T-helper 1 cell treated with Interleukin-12 subunit alpha and Interleukin-12 subunit beta and Interleukin-4 antibody, amounts not matched to agents 30 μg/mL and 1 μg/mL, for 36 hours (primary cell): ENCODE measurements around the gene MGST2.
A peak's percentile ranks its signal among the peaks of the same experiment; 100 is the strongest.

ENCODE experiments used
- H3K27ac Mint-ChIP-seq: one replicate; pipeline ENCODE4 v1.8.0; 2021; ENCODE audit warnings: mild to moderate bottlenecking, mixed read lengths
- H3K27me3 Mint-ChIP-seq: one replicate; pipeline ENCODE4 v1.8.0; 2021; ENCODE audit warnings: low read depth, mixed read lengths
- H3K36me3 Mint-ChIP-seq: one replicate; pipeline ENCODE4 v1.8.0; 2021; ENCODE audit warnings: low read depth, mixed read lengths
- H3K4me1 Mint-ChIP-seq: one replicate; pipeline ENCODE4 v1.8.0; 2021; ENCODE audit warnings: low read depth, mixed read lengths
- H3K4me3 Mint-ChIP-seq: one replicate; pipeline ENCODE4 v1.8.0; 2021; ENCODE audit warnings: mild to moderate bottlenecking, moderate library complexity, mixed read lengths
- H3K9me3 Mint-ChIP-seq: one replicate; pipeline ENCODE4 v1.8.0; 2021; ENCODE audit warnings: mixed read lengths

The MGST2 gene

GRCh38 chr4:139670775-139671174 is 5.2 kb downstream of the MGST2 start:
- H3K36me3 Mint-ChIP-seq = no peaks in the 10 kb centered on the region
- no peak overlapping the region for H3K4me3 Mint-ChIP-seq
- no peaks in the 10 kb centered on the region for H3K27me3 Mint-ChIP-seq
- H3K4me1 Mint-ChIP-seq = peaks cover 23% of the 10 kb centered on the region
- no peaks in the 10 kb centered on the region for H3K9me3 Mint-ChIP-seq
- no peak overlapping the region for H3K27ac Mint-ChIP-seq

- Mint-ChIP-seq H3K27me3 (no peaks in the 10 kb centered on the region), H3K4me1 (peaks cover 23% of the 10 kb centered on the region), H3K9me3 (no peaks in the 10 kb centered on the region), H3K27ac (no peak overlapping the region), H3K4me3 (no peak overlapping the region), H3K36me3 (peaks cover 2% of the 10 kb centered on the region)
These were observed 6.6 kb downstream of the MGST2 start for GRCh38 chr4:139672215-139672614.

- no peak overlapping the region for H3K4me3 Mint-ChIP-seq
- no peaks in the 10 kb centered on the region for H3K9me3 Mint-ChIP-seq
- H3K4me1 Mint-ChIP-seq = peaks cover 23% of the 10 kb centered on the region
- no peak overlapping the region for H3K27ac Mint-ChIP-seq
- no peaks in the 10 kb centered on the region for H3K27me3 Mint-ChIP-seq
- H3K36me3 Mint-ChIP-seq = peaks cover 2% of the 10 kb centered on the region
These were observed 7.1 kb downstream of the MGST2 start for GRCh38 chr4:139672732-139673131.

GRCh38 chr4:139674875-139675550 is 9.4 kb downstream of the MGST2 start:
- peaks cover 8% of the 10 kb centered on the region for H3K4me1 Mint-ChIP-seq
- H3K36me3 Mint-ChIP-seq = peaks cover 21% of the 10 kb centered on the region
- H3K4me3 Mint-ChIP-seq = no peak overlapping the region
- no peaks in the 10 kb centered on the region for H3K27me3 Mint-ChIP-seq
- no peak overlapping the region for H3K27ac Mint-ChIP-seq
- no peaks in the 10 kb centered on the region for H3K9me3 Mint-ChIP-seq

- Mint-ChIP-seq H3K27me3 (no peaks in the 10 kb centered on the region), H3K9me3 (no peaks in the 10 kb centered on the region), H3K4me3 (no peak overlapping the region), H3K27ac (no peak overlapping the region), H3K4me1 (peaks cover 8% of the 10 kb centered on the region), H3K36me3 (peaks cover 22% of the 10 kb centered on the region)
These were observed 10.0 kb downstream of the MGST2 start for GRCh38 chr4:139675651-139676050.

GRCh38 chr4:139676365-139676764 is 10.7 kb downstream of the MGST2 start:
- H3K4me3 Mint-ChIP-seq = no peak overlapping the region
- peaks cover 8% of the 10 kb centered on the region for H3K4me1 Mint-ChIP-seq
- H3K27ac Mint-ChIP-seq = no peak overlapping the region
- no peaks in the 10 kb centered on the region for H3K27me3 Mint-ChIP-seq
- H3K9me3 Mint-ChIP-seq = no peaks in the 10 kb centered on the region
- peaks cover 27% of the 10 kb centered on the region for H3K36me3 Mint-ChIP-seq

GRCh38 chr4:139676913-139677585 is 11.4 kb downstream of the MGST2 start:
- Mint-ChIP-seq H3K9me3 (no peaks in the 10 kb centered on the region), H3K27me3 (no peaks in the 10 kb centered on the region), H3K4me3 (no peak overlapping the region), H3K4me1 (peaks cover 9% of the 10 kb centered on the region), H3K27ac (peak overlapping the region; percentile 7), H3K36me3 (peaks cover 28% of the 10 kb centered on the region)

- no peak overlapping the region for H3K4me3 Mint-ChIP-seq
- H3K27ac Mint-ChIP-seq = peak overlapping the region; percentile 38
- H3K27me3 Mint-ChIP-seq = no peaks in the 10 kb centered on the region
- H3K36me3 Mint-ChIP-seq = peaks cover 52% of the 10 kb centered on the region
- peaks cover 21% of the 10 kb centered on the region for H3K4me1 Mint-ChIP-seq
- peaks cover 18% of the 10 kb centered on the region for H3K9me3 Mint-ChIP-seq
These were observed 16.7 kb downstream of the MGST2 start for GRCh38 chr4:139682309-139682708.

- no peaks in the 10 kb centered on the region for H3K27me3 Mint-ChIP-seq
- peaks cover 18% of the 10 kb centered on the region for H3K9me3 Mint-ChIP-seq
- H3K36me3 Mint-ChIP-seq = peaks cover 53% of the 10 kb centered on the region
- no peak overlapping the region for H3K4me3 Mint-ChIP-seq
- H3K27ac Mint-ChIP-seq = no peak overlapping the region
- peaks cover 21% of the 10 kb centered on the region for H3K4me1 Mint-ChIP-seq
These were observed 17.1 kb downstream of the MGST2 start for GRCh38 chr4:139682741-139683151.

- Mint-ChIP-seq H3K9me3 (peaks cover 18% of the 10 kb centered on the region), H3K27ac (no peak overlapping the region), H3K27me3 (no peaks in the 10 kb centered on the region), H3K4me1 (peaks cover 21% of the 10 kb centered on the region), H3K4me3 (no peak overlapping the region), H3K36me3 (peaks cover 40% of the 10 kb centered on the region)
These were observed 18.7 kb downstream of the MGST2 start for GRCh38 chr4:139684351-139684750.

GRCh38 chr4:139685180-139685579 is 19.6 kb downstream of the MGST2 start:
- no peaks in the 10 kb centered on the region for H3K27me3 Mint-ChIP-seq
- H3K4me1 Mint-ChIP-seq = peaks cover 21% of the 10 kb centered on the region
- no peak overlapping the region for H3K4me3 Mint-ChIP-seq
- peaks cover 18% of the 10 kb centered on the region for H3K9me3 Mint-ChIP-seq
- H3K36me3 Mint-ChIP-seq = peaks cover 35% of the 10 kb centered on the region
- H3K27ac Mint-ChIP-seq = peak overlapping the region; percentile 64

- H3K36me3 Mint-ChIP-seq = peaks cover 31% of the 10 kb centered on the region
- H3K4me3 Mint-ChIP-seq = no peak overlapping the region
- H3K27me3 Mint-ChIP-seq = no peaks in the 10 kb centered on the region
- peaks cover 18% of the 10 kb centered on the region for H3K9me3 Mint-ChIP-seq
- H3K4me1 Mint-ChIP-seq = peaks cover 21% of the 10 kb centered on the region
- no peak overlapping the region for H3K27ac Mint-ChIP-seq
These were observed 20.5 kb downstream of the MGST2 start for GRCh38 chr4:139686130-139686529.

GRCh38 chr4:139686988-139687387 is 21.4 kb downstream of the MGST2 start:
- no peak overlapping the region for H3K27ac Mint-ChIP-seq
- H3K9me3 Mint-ChIP-seq = peaks cover 18% of the 10 kb centered on the region
- H3K27me3 Mint-ChIP-seq = no peaks in the 10 kb centered on the region

GRCh38 chr4:139689093-139689722 is 23.6 kb downstream of the MGST2 start:
- H3K36me3 Mint-ChIP-seq = peaks cover 18% of the 10 kb centered on the region
- H3K4me1 Mint-ChIP-seq = peaks cover 7% of the 10 kb centered on the region
- no peak overlapping the region for H3K27ac Mint-ChIP-seq
- H3K27me3 Mint-ChIP-seq = no peaks in the 10 kb centered on the region
- H3K4me3 Mint-ChIP-seq = no peak overlapping the region
- peaks cover 10% of the 10 kb centered on the region for H3K9me3 Mint-ChIP-seq

More at GRCh38 chr4:139686988-139687387, 21.4 kb downstream of the MGST2 start:
- Mint-ChIP-seq H3K4me1 (peaks cover 22% of the 10 kb centered on the region), H3K36me3 (peaks cover 31% of the 10 kb centered on the region), H3K4me3 (no peak overlapping the region)

- peaks cover 9% of the 10 kb centered on the region for H3K36me3 Mint-ChIP-seq
- H3K4me1 Mint-ChIP-seq = peaks cover 2% of the 10 kb centered on the region
- H3K27me3 Mint-ChIP-seq = no peaks in the 10 kb centered on the region
- peaks cover under 1% of the 10 kb centered on the region for H3K9me3 Mint-ChIP-seq
- no peak overlapping the region for H3K27ac Mint-ChIP-seq
- H3K4me3 Mint-ChIP-seq = no peak overlapping the region
These were observed 24.8 kb downstream of the MGST2 start for GRCh38 chr4:139690419-139690818.
